Keratinocyte (primary cell): ENCODE data around the gene ZHX3. TPM values are rescaled to one million over a fixed set of nuclear protein-coding genes. Genes with fewer than 3 reads are reported as not detected.

ENCODE experiments used
- DNase-seq: peaks from one replicate; pipeline ENCODE4 v3.0.0-alpha.2; 2011; ENCODE audit warnings: low read depth, missing footprints, low spot score
- FAIRE-seq: peaks from 2 replicates; lab custom pipeline; 2011; peaks lifted over from hg19 to GRCh38; lab: Jason Lieb, UNC
- H2AFZ ChIP-seq: 2 replicates; pipeline ENCODE4 v1.6.0; 2012; ENCODE audit warnings: low read length, control low read depth, inconsistent platforms; ENCODE audit not compliant: control insufficient read depth
- H3K27ac ChIP-seq: 2 replicates; pipeline ENCODE4 v1.5.1; 2011; ENCODE audit warnings: low read length; ENCODE audit not compliant: control insufficient read depth, insufficient read depth
- H3K27me3 ChIP-seq: 3 replicates; pipeline ENCODE4 v1.6.0; 2011; ENCODE audit warnings: low read length; ENCODE audit not compliant: control insufficient read depth, insufficient read depth; ENCODE audit errors: extremely low read depth
- H3K36me3 ChIP-seq, 2 experiments: 2 replicates in 1 of 2; 3 replicates in 1 of 2; pipeline ENCODE4 v1.5.1; 2011; ENCODE audit warnings: low read length in 2 of 2, mild to moderate bottlenecking in 1 of 2; ENCODE audit not compliant: control insufficient read depth in 2 of 2, insufficient read depth in 2 of 2; ENCODE audit errors: extremely low read depth in 1 of 2
- H3K4me1 ChIP-seq: 3 replicates; pipeline ENCODE4 v1.5.1; 2011; ENCODE audit warnings: low read length; ENCODE audit not compliant: control insufficient read depth, insufficient read depth; ENCODE audit errors: extremely low read depth
- H3K4me2 ChIP-seq: 3 replicates; pipeline ENCODE4 v1.6.0; 2011; ENCODE audit warnings: low read depth, low read length; ENCODE audit not compliant: control insufficient read depth, insufficient read depth; ENCODE audit errors: extremely low read depth
- H3K4me3 ChIP-seq, 3 experiments: fragments of 200-600 bp in 1 of 3; sonication (generic) in 1 of 3; 2 replicates in 2 of 3; 3 replicates in 1 of 3; pipeline ENCODE4 v1.5.1; 2011 to 2016; ENCODE audit warnings: low read length in 3 of 3, mild to moderate bottlenecking in 3 of 3, control low read depth in 2 of 3, inconsistent platforms in 1 of 3, low read depth in 1 of 3, mixed read lengths in 1 of 3, mixed run types in 1 of 3, moderate library complexity in 1 of 3; ENCODE audit not compliant: control insufficient read depth in 2 of 3, insufficient read depth in 2 of 3; ENCODE audit errors: extremely low read depth in 1 of 3
- H3K79me2 ChIP-seq: 2 replicates; pipeline ENCODE4 v1.6.0; 2012; ENCODE audit warnings: low read length; ENCODE audit not compliant: control insufficient read depth, insufficient read depth
- H3K9ac ChIP-seq: 3 replicates; pipeline ENCODE4 v1.6.0; 2011; ENCODE audit warnings: low read length; ENCODE audit not compliant: control insufficient read depth, insufficient read depth; ENCODE audit errors: extremely low read depth
- H3K9me1 ChIP-seq: 3 replicates; pipeline ENCODE4 v1.6.0; 2011; ENCODE audit warnings: low read length; ENCODE audit not compliant: control insufficient read depth, insufficient read depth; ENCODE audit errors: extremely low read depth
- H3K9me3 ChIP-seq: 2 replicates; pipeline ENCODE4 v1.5.1; 2012; ENCODE audit warnings: low read depth, low read length; ENCODE audit not compliant: control insufficient read depth
- H4K20me1 ChIP-seq: 3 replicates; pipeline ENCODE4 v1.6.0; 2011; ENCODE audit warnings: low read length; ENCODE audit not compliant: control insufficient read depth, insufficient read depth; ENCODE audit errors: extremely low read depth
- CTCF ChIP-seq, 3 experiments: IDR thresholded peaks in 1 of 3; conservative IDR thresholded peaks in 1 of 3; optimal IDR thresholded peaks in 1 of 3; 2 replicates in 2 of 3; 3 replicates in 1 of 3; pipeline versions ENCODE3 to v1.5.1; 2011; ENCODE audit warnings: low read length in 3 of 3, mild to moderate bottlenecking in 3 of 3, moderate library complexity in 2 of 3, control low read depth in 1 of 3, inconsistent platforms in 1 of 3; ENCODE audit not compliant: insufficient read depth in 2 of 3; ENCODE audit errors: extremely low read depth in 1 of 3
- EZH2 ChIP-seq: IDR thresholded peaks from one replicate; pipeline ENCODE4 v1.6.1; 2012; ENCODE audit warnings: inconsistent platforms, mild to moderate bottlenecking, low read length, moderate library complexity
- dilution Hi-C: fragments of 300-500 bp; cut with MboI; formaldehyde crosslinking; loops from one replicate; pipeline ENCODE4 v1.7.0; 2020; ENCODE audit warnings: low sequenced_read_pairs; ENCODE audit not compliant: extremely low pct_ligation_motif_present
- polyA plus RNA-seq, 5 experiments: library from polyadenylated mRNA; depleted of rRNA in 3 of 5; stranded (reverse) in 3 of 5; stranded (forward) in 1 of 5; unstranded in 1 of 5; fragments of >200 nt; gene quantifications; 1 replicate in 1 of 5; 2 replicates in 3 of 5; 3 replicates in 1 of 5; pipeline versions ENCODE4 v1.2.1 to v1.2.3, GENCODE V29; 2011 to 2012; ENCODE audit warnings: missing spikeins in 2 of 5, low read depth in 1 of 5, low replicate concordance in 1 of 5

ZHX3 gene
- polyA plus RNA-seq, 1 donor (not counting 4 experiments of a cell fraction or from before 2014, with no cell fraction given), result 16.5 TPM

- peak overlapping the region; percentile 5 for H3K27ac ChIP-seq
- FAIRE-seq (peak; percentile 86), DNase-seq (no peak)
- H3K36me3 ChIP-seq, result no peaks in the 10 kb centered on the region
- peaks cover 54% of the 10 kb centered on the region for H3K79me2 ChIP-seq
- no peaks in the 10 kb centered on the region for H4K20me1 ChIP-seq
- no peak for TF ChIP-seq CTCF (optimal IDR thresholded peaks at IDR 0.05 in 1 of 3, IDR thresholded peaks at IDR 0.05 in 1 of 3, conservative IDR thresholded peaks at IDR 0.05 in 1 of 3; ENCODE audit: extremely low read depth in 1 of 3, insufficient read depth in 2 of 3, low read length in 3 of 3)
- no peak for TF ChIP-seq EZH2
- no peaks in the 10 kb centered on the region for H3K9me1 ChIP-seq
- H3K4me3 ChIP-seq, result no peak overlapping the region
- no peak overlapping the region for H2AFZ ChIP-seq
- no peak overlapping the region for H3K9ac ChIP-seq
- dilution Hi-C loops, result no loop called here
- H3K27me3 ChIP-seq, result no peaks in the 10 kb centered on the region
- no peaks in the 10 kb centered on the region for H3K9me3 ChIP-seq
- H3K4me1 ChIP-seq, result peaks cover 22% of the 10 kb centered on the region
- H3K4me2 ChIP-seq, result no peak overlapping the region
Measured at GRCh38 chr20:41309817-41310216, 7.7 kb downstream of the ZHX3 start.

- H3K4me2 ChIP-seq, result no peak overlapping the region
- dilution Hi-C loops, result no loop called here
Measured at GRCh38 chr20:41308726-41309413, 8.7 kb downstream of the ZHX3 start.

More at GRCh38 chr20:41308726-41309413, 8.7 kb downstream of the ZHX3 start:
- no peaks in the 10 kb centered on the region for H3K27me3 ChIP-seq
- peaks cover 24% of the 10 kb centered on the region for H3K4me1 ChIP-seq
- H3K4me3 ChIP-seq, result no peak overlapping the region
- no peaks in the 10 kb centered on the region for H3K9me3 ChIP-seq
- H3K36me3 ChIP-seq, result no peaks in the 10 kb centered on the region
- FAIRE-seq (no peak), DNase-seq (no peak)
- H3K27ac ChIP-seq, result peak overlapping the region; percentile 10
- TF ChIP-seq EZH2 (no peak), CTCF (optimal IDR thresholded peaks at IDR 0.05 in 1 of 3, IDR thresholded peaks at IDR 0.05 in 1 of 3, conservative IDR thresholded peaks at IDR 0.05 in 1 of 3; ENCODE audit: extremely low read depth in 1 of 3, insufficient read depth in 2 of 3, low read length in 3 of 3) (no peak)
- no peaks in the 10 kb centered on the region for H4K20me1 ChIP-seq
- no peaks in the 10 kb centered on the region for H3K9me1 ChIP-seq
- no peak overlapping the region for H2AFZ ChIP-seq
- H3K9ac ChIP-seq, result no peak overlapping the region
- peaks cover 52% of the 10 kb centered on the region for H3K79me2 ChIP-seq
